ENCODE data around the gene CORO1C.

The CORO1C gene

DNA sequence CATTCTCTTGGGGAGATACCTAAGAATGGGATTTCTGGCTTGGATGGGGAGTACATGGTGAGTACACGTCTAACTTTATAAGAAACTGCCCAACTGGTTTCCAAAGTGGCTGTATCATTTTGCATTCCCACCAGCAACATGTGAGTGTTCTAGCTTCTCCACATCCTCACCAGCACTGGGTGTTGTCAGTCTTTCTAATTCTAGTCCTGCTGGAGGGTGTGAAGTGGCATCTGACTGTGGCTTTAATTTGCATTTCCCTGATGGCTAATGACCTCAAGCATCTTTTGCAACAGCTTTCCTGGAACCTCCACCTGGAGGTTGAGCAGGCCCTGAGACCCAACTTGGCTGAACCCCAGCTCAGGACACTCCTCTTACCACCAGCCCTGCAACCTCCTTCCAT, 115.4 kb downstream of the CORO1C start:
- no peak for DNase-seq (ENCODE audit: low read depth in 3 of 3)

DNA sequence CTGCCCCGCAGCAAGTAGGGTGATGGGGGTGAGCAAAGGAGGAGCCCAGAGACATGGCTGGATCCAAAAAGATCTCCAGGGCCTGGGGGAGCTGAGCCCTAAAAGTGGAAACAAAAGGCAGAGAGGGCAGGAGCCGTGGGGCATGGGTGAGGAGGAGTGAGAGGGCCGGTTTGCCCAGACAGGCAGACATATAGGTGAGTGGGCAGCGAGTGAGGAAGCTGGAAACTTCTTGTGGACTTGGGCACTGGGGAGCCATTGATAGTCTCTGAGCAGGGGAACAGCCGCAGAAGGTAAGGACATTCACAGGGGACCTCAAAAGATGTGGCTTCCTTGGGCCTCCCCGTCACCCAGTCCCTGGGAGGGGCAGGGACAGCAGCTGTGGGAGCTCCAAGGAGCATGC, 116.7 kb downstream of the CORO1C start:
- DNase-seq (ENCODE audit: low read depth in 3 of 3), result no peak

DNA sequence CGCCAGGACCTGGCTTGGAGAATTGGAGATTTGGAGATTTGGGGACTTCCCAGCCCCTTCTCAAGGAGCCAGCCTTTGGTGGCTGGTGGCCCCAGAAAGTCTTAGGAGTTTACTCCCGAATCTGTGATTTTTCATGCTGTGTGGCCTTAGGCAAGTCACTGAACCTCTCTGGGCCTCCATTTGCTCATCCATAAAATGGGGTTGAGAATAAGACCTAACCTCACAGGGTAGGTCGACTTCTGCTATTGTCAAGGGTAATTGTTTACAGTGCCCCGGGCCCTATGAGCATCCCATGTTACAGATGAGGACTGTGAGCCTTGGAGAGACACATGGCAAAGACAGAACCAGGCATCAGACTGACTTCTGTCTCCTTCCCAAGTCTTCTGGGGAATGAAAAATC, 117.3 kb downstream of the CORO1C start:
- no peak for DNase-seq (ENCODE audit: low read depth in 3 of 3)

DNA sequence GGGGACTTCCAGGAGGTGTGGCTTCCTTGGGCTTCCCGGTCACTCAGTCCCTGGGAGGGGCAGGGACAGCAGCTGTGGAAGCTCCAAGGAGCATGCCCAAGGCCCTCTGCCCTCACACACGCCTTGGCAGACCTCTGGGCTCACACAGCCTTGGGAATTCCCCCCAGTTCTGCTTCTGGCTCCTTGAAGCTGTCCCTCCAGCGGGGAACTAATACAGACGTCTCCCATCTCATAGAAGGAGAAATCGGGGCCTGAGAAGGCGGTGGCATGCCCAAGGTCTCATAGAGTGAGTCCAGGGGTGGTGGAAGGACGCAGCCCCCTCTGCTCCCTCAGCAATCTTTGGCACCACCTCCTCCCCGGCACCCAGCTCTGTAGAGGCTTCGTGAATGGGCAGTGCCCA, 117.8 kb downstream of the CORO1C start:
- no peak for DNase-seq (ENCODE audit: low read depth in 3 of 3)

DNA sequence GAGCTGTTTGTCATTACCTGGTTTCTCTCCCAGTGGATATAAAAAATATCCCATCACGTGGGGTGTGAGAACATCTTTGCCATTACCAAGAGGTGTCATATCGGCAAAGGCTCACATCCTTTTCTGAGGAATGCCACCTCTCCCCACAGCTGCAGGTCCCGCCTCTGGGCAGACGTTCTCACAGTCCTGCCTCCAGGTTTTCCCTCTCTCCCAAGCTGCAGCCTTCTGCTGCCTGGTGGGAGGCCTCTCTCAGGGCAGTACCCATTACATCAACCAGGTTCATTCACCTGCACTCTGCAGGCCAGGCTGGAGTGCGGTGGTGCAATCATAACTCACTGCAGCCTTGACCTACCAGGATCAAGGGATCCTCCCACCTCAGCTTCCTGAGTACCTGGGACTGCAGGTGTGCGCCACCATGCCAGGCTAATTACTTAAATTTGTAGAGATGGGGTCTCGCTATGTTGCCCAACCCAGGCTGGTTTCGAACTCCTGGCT, 118.5 kb downstream of the CORO1C start:
- no peak for DNase-seq (ENCODE audit: low read depth in 3 of 3)

DNA sequence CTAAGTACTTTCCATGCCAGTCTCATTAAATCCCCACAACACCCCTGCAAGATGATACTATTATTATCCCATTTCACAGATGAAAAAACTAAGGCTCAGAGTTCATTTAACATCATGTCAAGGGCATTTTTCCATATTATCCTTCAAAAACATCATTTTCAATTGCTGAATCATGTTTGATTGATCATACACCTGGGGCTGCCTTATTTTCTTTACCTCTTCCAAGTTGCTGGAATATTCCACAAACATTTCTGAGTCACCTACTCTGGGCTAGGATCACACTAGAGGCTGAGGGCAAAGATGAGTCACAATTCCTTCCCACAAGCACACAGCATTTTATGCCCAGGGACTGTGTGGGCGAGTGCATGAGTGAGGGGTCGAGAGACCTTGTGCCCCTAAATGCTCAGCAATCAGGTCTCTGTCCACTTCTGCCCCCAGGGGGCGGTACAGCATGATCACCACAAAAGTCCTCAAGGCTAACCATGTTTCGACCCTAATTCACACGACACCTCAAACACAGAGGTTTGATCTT, 119.4 kb downstream of the CORO1C start:
- DNase-seq (ENCODE audit: low read depth in 3 of 3), result peak in 1 of 3 donors; percentile 38

DNA sequence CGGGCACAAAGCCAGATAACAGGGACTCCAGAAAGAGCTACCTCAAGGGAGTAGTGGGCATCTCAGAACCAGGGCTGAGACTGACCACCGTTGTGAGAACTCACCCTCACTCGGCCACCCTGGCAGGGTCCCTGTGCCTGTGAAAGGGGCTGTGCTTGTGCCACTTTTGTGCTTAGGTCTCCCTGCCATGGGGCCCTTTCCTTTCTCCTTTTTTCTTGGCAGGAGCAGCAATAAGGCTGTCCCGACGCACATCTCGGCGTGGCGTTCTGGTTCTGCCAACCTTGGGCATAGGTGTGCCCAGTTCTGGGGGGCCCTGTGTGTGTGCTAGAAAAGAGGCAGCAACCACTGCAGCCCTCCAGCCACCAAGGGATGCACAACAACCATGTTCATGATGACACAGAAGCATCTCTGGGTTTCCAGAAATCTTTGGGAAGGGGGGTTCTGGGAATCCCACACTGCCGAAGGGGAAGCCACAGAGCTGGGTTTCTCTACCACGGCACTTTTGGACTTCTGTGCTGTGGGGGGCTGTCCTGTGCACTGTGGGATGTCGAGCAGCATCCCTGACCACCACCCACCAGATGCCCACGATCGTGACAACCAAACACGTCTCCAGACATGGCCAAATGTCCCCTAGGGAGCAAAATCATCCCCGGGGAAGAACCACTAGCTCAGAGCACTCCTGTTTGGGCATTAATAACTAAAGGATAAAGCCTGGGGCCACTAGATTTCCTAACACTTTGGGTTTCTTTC, 120.3 kb downstream of the CORO1C start:
- DNase-seq (ENCODE audit: low read depth in 3 of 3), result no peak

DNA sequence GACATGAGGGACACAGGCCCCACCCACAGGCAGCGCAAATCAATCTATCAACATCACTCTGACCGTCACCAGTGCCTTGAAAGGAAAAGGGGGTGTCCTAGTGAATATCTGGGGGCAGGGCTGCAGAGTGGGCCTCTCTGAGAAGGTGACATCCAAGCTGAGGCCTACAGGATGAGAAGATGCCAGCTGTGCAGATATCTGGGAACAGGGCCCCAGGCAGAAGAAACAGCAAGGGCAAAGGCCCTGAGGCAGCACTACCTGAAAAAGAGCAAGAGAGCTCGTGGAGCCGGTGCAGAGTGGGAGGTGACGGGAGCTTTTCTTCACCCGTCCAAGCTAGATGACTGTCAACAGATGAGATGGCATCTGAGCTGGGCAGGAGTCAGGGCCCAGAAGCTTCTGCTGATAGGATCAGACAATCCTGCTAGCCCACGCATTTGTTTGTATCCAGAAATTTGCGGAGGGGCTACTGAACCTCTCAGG, 120.9 kb downstream of the CORO1C start:
- no peak for DNase-seq (ENCODE audit: low read depth in 3 of 3)

DNA sequence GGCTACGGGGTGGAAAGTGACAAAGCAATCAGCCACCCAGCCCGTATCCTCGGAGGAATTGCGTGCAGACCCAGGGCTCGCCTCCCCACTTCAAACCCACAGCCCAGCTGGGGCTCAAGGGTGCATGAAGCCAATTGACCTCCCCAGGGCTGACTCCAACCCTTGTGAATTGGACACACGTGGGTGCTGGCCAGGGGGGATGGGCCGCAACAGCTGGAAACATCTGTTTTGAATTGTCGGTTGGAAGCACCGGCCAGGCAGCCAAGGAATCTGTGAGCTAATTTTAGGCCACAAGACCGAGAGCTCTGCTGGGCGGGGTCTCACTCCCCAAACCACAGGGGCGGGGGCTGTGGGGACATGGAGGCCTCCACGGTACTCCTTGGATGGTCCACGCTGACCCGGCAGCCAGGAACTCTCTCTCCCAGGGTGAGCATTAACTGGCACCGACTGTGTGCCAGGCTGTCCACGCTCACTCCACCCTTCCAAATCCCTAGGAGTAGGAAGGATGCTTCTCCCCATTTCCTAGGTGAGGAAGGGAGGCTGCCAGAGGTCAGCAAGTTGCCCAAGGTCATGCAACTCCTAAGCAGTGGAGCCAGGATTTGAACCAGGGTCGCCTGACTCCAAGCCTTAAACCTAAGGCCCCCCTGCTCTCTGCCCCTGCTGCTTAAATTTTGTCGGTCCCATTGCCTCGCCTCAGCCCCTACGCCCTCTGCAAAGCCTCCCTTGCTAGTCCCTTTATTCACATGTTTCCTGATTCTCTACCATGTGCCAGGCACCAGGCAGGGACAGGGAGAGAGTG, 121.6 kb downstream of the CORO1C start:
- no peak for DNase-seq (ENCODE audit: low read depth in 3 of 3)

DNA sequence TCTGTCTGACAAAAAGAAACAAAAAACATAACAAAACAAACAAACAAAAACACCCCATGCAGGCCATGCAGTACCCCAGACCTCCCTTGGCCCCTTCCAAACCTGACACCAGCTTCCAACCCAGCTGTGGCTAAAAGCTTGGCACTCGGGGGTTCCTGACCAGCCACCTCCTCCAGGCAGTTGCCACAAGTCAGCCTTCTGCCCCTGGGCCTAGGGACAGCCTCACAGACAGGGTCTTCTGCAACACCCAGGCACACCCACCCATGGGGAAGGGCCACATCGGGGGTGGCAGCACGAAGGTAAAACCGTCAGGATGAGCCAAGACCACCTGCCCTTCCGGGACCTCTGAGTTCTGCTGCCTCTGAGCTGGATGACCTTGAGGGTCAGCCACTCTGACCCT, 122.7 kb downstream of the CORO1C start:
- DNase-seq (ENCODE audit: low read depth in 3 of 3), result no peak

DNA sequence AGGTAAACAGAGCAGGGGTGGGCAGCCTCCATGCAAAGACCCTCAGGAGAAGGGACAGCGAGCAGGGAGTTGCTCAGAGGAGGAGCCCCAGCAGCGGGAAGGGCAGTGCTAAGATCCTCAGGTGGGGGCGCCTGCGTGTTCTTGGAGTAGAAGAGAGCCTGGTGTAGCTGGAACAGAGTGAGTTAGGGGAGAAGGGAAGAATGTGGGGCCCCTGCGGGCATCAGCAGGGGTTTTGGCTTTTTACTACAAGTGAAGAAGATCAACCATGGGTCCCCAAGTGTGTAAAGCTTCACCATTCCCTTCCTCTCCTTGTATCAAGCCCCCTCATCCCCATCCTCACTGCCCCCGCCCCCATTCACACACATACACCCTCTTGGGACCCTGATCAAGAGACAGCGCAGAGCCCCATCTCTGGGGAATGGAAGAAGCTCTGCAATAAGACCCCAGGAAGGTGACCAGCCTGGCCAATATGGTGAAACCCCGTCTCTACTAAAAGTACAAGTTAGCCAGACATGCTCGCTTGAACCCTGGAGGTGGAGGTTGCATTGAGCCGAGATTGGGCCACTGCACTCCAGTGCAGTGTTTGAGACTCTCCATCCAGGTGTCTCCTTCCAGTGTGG, 123.2 kb downstream of the CORO1C start:
- DNase-seq (ENCODE audit: low read depth in 3 of 3), result no peak

DNA sequence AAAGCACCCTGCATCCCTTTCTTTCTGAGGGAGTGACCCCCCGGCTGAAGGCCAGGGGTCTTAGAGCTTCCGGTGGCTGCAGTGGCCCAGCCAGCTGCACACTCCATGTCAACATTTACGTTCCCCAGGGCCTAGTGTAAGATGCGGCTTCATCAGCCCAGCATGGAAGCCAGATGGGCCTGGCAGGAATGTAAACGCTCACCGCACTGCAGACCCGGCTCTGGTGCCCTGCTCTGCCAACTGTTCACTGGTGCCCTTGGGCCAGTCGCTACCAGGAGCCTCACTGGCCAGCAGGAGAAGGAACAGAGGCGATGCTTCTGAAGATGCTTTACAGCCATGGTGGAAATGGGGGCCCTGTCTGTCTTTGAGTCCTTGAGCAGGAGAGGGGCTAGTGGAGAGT, 124.8 kb downstream of the CORO1C start:
- DNase-seq (ENCODE audit: low read depth in 3 of 3), result no peak

DNA sequence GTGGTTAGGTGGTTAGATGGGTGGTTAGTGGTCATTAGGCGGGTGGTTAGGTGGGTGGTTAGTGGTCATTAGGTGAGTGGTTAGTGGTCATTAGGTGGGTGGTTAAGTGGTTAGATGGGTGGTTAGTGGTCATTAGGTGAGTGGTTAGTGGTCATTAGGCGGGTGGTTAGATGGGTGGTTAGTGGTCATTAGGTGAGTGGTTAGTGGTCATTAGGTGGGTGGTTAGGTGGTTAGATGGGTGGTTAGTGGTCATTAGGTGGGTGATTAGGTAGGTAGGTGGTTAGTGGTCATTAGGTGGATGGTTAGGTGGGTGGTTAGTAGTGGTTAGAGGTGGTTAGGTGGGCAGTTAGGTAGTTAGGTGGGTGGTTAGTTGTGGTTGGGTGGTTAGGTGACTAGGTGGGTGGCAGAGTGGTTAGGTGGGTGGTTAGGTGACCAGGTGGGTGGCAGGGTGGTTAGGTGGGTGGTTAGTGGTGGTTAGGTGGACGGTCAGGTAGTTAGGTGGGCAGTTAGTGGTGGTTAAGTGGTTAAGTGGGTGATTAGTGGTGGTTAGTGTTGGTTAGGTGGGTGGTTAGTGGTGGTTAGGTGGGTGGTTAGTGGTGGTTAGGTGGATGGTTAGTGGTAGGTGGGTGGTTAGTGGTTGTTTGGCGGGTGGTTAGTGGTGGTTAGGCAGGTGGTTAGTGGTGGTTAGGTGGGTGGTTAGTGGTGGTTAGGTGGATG, 125.5 kb downstream of the CORO1C start:
- DNase-seq (ENCODE audit: low read depth in 3 of 3), result no peak

DNA sequence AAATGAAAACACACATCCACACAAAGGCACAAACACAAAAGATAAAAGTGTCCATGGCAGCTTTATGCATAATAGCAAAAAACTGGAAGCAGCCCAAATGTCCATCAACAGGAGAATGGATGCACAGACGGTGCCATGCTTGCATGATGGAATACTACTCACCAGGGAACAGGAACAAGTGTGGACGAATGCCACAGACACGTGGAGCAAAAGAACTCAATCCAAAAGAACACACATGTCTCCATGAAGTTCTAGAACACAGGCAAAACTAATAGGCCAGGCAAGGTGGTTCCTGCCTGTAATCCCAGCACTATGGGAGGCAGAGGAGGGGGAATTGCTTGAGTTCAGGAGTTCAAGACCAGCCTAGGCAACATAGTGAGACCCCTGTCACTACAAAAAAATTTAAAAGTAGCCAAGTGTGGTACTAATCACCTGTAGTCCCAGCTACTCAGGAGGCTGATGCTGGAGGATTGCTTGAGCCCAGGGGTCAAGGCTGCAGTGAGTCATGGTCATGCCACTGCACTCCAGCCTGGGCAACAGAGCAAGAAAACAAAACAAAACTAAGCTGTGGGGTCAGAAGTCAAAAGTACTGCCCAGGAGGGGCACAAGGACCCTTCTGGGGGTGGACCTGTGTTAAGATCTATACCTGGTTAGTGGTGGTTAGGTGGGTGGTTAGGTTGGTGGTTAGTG, 126.2 kb downstream of the CORO1C start:
- DNase-seq (ENCODE audit: low read depth in 3 of 3), result no peak

DNA sequence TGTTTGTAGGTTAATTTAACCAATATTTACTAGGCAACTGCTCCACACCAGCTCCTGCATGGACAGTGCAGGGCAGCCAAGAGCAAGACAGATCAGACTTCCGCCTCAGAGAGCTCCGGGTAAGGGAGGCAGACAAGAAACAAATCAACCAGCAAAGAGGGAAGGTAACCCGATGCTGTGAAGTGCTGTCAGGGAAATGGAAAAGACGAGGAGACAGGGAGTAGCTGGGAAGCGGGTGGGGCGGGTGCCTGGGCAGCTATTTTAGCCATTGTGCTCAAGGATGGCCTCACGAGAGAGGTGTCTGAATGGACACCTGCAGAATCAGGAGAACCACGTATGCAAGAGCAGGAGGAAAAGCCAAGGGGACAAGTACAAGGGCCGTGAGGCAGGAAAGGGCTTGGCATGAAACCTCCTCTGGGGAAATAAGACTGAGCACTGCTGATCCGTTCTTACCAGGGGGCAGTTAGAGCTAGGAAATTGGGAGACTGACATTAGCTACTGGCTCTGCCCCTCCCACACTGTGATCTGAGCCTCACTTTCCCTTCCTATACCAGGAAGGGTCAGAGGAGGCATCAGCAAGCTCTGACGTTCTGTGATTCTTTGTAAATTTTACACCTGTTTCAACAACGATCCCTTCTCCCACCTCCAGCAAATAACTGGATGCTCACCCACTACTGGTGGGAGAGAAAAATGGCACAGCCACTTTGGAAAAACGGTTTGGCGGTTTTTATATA, 126.9 kb downstream of the CORO1C start:
- DNase-seq (ENCODE audit: low read depth in 3 of 3), result no peak

DNA sequence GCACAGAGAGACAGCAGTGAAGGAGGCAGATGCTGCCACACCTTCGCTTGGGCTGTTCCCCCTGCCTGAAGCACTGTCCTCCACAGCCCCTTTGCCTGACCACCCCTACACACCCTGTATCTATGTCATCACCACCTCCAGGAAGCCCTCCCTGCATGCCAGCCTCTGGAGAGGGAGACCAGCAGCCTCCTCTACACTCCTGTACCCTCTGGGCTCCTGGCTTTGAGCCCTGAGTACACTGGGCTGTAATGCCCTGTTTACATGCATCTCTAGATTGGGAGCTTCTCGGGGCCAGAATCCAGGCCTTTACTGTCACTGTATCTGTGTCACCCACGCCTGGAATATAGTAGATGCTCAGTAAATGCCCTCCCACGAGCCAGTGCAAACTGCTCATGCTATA, 127.6 kb downstream of the CORO1C start:
- DNase-seq (ENCODE audit: low read depth in 3 of 3), result no peak

DNA sequence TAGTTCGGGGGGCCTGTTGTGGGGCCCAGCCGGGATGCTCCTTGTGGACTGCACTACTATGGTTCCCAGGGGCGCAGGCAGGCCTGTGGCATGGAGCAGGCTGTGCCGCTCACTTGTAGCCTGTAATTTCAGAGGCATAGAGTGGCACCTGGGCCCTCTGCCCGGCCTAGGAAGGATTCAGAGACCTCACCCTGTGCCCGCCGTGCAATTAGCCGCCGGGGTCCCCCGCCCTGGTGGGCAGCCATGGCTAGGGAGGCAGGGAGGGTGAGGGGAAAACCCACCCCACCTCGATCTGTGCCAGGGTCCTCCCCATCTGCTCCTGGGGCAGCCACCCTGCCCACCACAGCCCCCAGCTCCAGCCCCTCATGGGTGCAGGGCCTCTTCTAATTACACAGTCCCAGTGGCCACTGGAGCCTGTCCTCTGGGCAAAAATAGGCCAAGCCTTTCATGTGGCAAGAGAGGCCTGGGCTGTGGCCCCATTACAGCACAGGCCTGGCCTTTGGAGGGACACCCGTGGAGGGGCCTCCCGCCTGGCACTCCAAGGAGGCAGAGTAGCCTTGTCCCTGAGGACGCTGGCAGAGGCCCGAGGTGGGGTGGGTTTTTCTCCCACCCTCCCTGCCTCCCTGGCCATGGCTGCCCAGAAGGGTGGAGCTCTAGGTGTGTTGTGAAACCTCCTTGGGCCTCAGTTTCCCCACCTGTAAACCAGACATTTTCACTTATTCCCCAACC, 128.2 kb downstream of the CORO1C start:
- DNase-seq (ENCODE audit: low read depth in 3 of 3), result no peak

DNA sequence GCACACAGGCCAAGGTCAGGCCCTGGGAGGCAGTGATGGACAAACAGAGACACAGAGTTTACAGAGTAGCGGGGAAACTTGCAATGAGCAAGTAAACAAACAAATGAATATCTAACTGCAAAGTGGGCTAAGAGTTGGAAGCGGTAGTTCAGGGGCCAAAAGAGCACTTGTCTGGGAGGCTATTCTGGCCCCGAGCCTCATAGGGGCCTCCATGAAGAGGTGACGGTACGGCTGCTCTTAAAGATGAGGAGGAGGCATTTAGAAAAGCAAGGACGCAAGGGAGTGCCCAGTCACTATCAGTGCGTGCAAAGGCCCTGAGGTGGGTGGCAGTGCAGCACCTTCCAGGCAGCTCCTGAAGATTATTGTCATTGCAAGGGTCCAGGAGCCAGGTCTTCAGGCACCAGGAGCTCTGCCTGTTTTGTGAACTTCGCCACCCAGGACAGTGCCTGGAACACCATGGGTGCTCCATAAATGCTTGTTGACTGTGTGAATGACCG, 129.1 kb downstream of the CORO1C start:
- DNase-seq (ENCODE audit: low read depth in 3 of 3), result no peak

DNA sequence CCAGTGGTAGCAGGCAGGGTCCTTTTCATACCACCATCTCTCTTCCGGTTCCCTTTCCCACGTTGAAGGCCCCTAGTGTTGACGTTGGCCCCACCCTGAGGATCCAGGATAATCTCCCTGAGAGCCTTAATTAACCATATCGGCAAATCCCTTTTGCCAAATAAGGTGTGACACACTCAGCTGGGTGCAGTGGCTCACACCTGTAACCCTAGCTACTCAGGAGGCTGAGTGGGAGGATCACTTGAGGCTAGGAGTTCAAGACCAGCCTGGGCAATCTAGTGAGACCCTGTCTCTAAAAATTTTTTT, 130.7 kb downstream of the CORO1C start:
- no peak for DNase-seq (ENCODE audit: low read depth in 3 of 3)
